GM19397 (cell line): ENCODE measurements around the gene TMED6.
"Not testable (repeated sequence)": the region's sequence is repeated elsewhere in the genome, so short reads cannot be mapped to it uniquely, and the experiment has no call there.

Experiments used
- ATAC-seq: cut with Tn5 transposase; IDR thresholded peaks from one replicate; pipeline ENCODE4 v1.9.1; 2021; ENCODE audit warnings: mild to moderate bottlenecking, moderate library complexity; ENCODE audit not compliant: unreplicated experiment

The TMED6 gene

GRCh38 chr16:69363281-69363717 is 11.7 kb upstream of the TMED6 start:
- no peak for ATAC-seq

GRCh38 chr16:69360070-69360469 is 8.5 kb upstream of the TMED6 start:
- ATAC-seq = not testable (repeated sequence)

- no peak for ATAC-seq
Measured at GRCh38 chr16:69350536-69351133, 951 bp downstream of the TMED6 start.

GRCh38 chr16:69349536-69349935 is 2.0 kb downstream of the TMED6 start:
- ATAC-seq = no peak

- no peak for ATAC-seq
Measured at GRCh38 chr16:69348222-69348621, 3.4 kb downstream of the TMED6 start.

- ATAC-seq = no peak
Measured at GRCh38 chr16:69346683-69347082, 4.9 kb downstream of the TMED6 start.

- no peak for ATAC-seq
Measured at GRCh38 chr16:69345923-69346322, 5.7 kb downstream of the TMED6 start.

- no peak for ATAC-seq
Measured at GRCh38 chr16:69344171-69344570, 7.4 kb downstream of the TMED6 start.

- no peak for ATAC-seq
Measured at GRCh38 chr16:69340095-69340644, 11.4 kb downstream of the TMED6 start.

GRCh38 chr16:69339289-69340094 is 12.1 kb downstream of the TMED6 start, which contains the start of the genes COG8 and NIP7:
Gene COG8, minus strand, starts transcription at chr16:69339564. Its CDS starts 12 bp downstream, at chr16:69339552.
Gene NIP7, plus strand, starts transcription at chr16:69339772. Its CDS starts 58 bp downstream, at chr16:69339830.
- peak; percentile 86 for ATAC-seq

- no peak for ATAC-seq
Measured at GRCh38 chr16:69338557-69339288, 12.9 kb downstream of the TMED6 start.

- ATAC-seq = no peak
Measured at GRCh38 chr16:69334696-69335095, 16.9 kb downstream of the TMED6 start.

- peak; percentile 96 for ATAC-seq
Measured at GRCh38 chr16:69330286-69331109, 21.1 kb downstream of the TMED6 start, which contains the start of gene PDF. Gene PDF, minus strand, starts transcription at chr16:69330588. Its CDS starts 18 bp downstream, at chr16:69330570.

GRCh38 chr16:69329369-69330285 is 22.0 kb downstream of the TMED6 start:
- ATAC-seq = peak; percentile 38

GRCh38 chr16:69328854-69329316 is 22.7 kb downstream of the TMED6 start:
- no peak for ATAC-seq

- no peak for ATAC-seq
Measured at GRCh38 chr16:69327585-69328310, 23.8 kb downstream of the TMED6 start.

GRCh38 chr16:69326172-69326873 is 25.3 kb downstream of the TMED6 start:
- ATAC-seq = no peak

- no peak for ATAC-seq
Measured at GRCh38 chr16:69325784-69326171, 25.8 kb downstream of the TMED6 start.
